IMR-90 (cell line): ENCODE data around the gene ADGRA1. TPM values are rescaled to one million over a fixed set of nuclear protein-coding genes. Genes with fewer than 3 reads are reported as not detected.
A peak's percentile ranks its signal among the peaks of the same experiment; 100 is the strongest.

ENCODE experiments used
- ATAC-seq: fragments of 200-7000 bp; cut with Tn5 transposase; 2 replicates; pipeline ENCODE4 v1.9.1; 2020; ENCODE audit warnings: low read depth, mild to moderate bottlenecking, moderate library complexity
- BruUV-seq: library from RNA; stranded (reverse); fragments of 400-500 nt; replicated peaks from 2 replicates; lab custom pipeline; 2021; lab: Mats Ljungman, UMichigan
- CTCF ChIA-PET: fragments of 300-600 bp; formaldehyde crosslinking; extraction: SDS; loops from one replicate; lab custom pipeline; 2021; ENCODE audit warnings: antibody characterized with exemption; lab: Yijun Ruan, JAX
- POLR2A ChIA-PET: fragments of 300-600 bp; sonication (Branson Sonifier 250); formaldehyde crosslinking; loops from one replicate; lab custom pipeline; 2022; ENCODE audit warnings: antibody characterized with exemption; ENCODE audit not compliant: unreplicated experiment; lab: Charles Lee
- DNase-seq: peaks from one replicate; pipeline ENCODE4 v3.0.0; 2013
- H2AFZ ChIP-seq: replicated peaks from 2 replicates; pipeline ENCODE3; 2013; ENCODE audit warnings: low read length, mild to moderate bottlenecking; ENCODE audit not compliant: poor library complexity
- H2AK5ac ChIP-seq: 2 replicates; pipeline ENCODE4 v1.6.1; 2013; ENCODE audit warnings: low read depth, low read length, inconsistent platforms
- H2AK9ac ChIP-seq: replicated peaks from 2 replicates; pipeline ENCODE3; 2013; ENCODE audit warnings: mild to moderate bottlenecking, low read depth, low read length, moderate library complexity; ENCODE audit not compliant: poor library complexity
- H2BK120ac ChIP-seq: 2 replicates; pipeline ENCODE4 v1.6.1; 2013; ENCODE audit warnings: low read depth, low read length, inconsistent platforms
- H2BK15ac ChIP-seq: 3 replicates; pipeline ENCODE4 v1.6.1; 2013; ENCODE audit warnings: low read depth, low read length, inconsistent platforms
- H2BK20ac ChIP-seq: 2 replicates; pipeline ENCODE4 v1.6.1; 2013; ENCODE audit warnings: low read depth, mild to moderate bottlenecking, inconsistent platforms, low read length, moderate library complexity
- H2BK5ac ChIP-seq: 2 replicates; pipeline ENCODE4 v1.6.1; 2013; ENCODE audit warnings: mild to moderate bottlenecking, low read depth, low read length, inconsistent platforms; ENCODE audit not compliant: poor library complexity, severe bottlenecking
- H3K14ac ChIP-seq: replicated peaks from 2 replicates; pipeline ENCODE4 v1.6.1; 2013; ENCODE audit warnings: low read depth, low read length, inconsistent platforms
- H3K18ac ChIP-seq: 2 replicates; pipeline ENCODE4 v1.6.1; 2013; ENCODE audit warnings: low read depth, low read length, control low read depth
- H3K23ac ChIP-seq: 2 replicates; pipeline ENCODE4 v1.6.1; 2013; ENCODE audit warnings: low read depth, low read length, inconsistent platforms
- H3K27ac ChIP-seq: 2 replicates; pipeline ENCODE4 v1.5.1; 2013; ENCODE audit warnings: mild to moderate bottlenecking, control low read depth, low read length; ENCODE audit not compliant: insufficient read depth
- H3K27me3 ChIP-seq: 2 replicates; pipeline ENCODE4 v1.6.1; 2013; ENCODE audit warnings: low read length; ENCODE audit not compliant: control insufficient read depth, insufficient read depth
- H3K36me3 ChIP-seq: 2 replicates; pipeline ENCODE4 v1.6.1; 2013; ENCODE audit warnings: low read length, mixed read lengths; ENCODE audit not compliant: control insufficient read depth, insufficient read depth
- H3K4ac ChIP-seq: 2 replicates; pipeline ENCODE4 v1.6.1; 2013; ENCODE audit warnings: low read depth, low read length, inconsistent platforms
- H3K4me1 ChIP-seq: 2 replicates; pipeline ENCODE4 v1.6.1; 2013; ENCODE audit warnings: low read length, mixed read lengths; ENCODE audit not compliant: control insufficient read depth, insufficient read depth
- H3K4me2 ChIP-seq: 2 replicates; pipeline ENCODE4 v1.6.1; 2013; ENCODE audit warnings: low read depth, mild to moderate bottlenecking, control low read depth, low read length, moderate library complexity
- H3K4me3 ChIP-seq: 2 replicates; pipeline ENCODE4 v1.5.1; 2013; ENCODE audit warnings: low read depth, mild to moderate bottlenecking, control low read depth, low read length, moderate library complexity; ENCODE audit not compliant: insufficient read depth
- H3K56ac ChIP-seq: 2 replicates; pipeline ENCODE4 v1.6.1; 2013; ENCODE audit warnings: low read length, inconsistent platforms; ENCODE audit not compliant: insufficient read depth; ENCODE audit errors: extremely low read depth
- H3K79me1 ChIP-seq, 2 experiments: 2 replicates each; pipeline ENCODE4 v1.6.1; 2013; ENCODE audit warnings: low read length in 2 of 2, inconsistent platforms in 1 of 2, low read depth in 1 of 2
- H3K9ac ChIP-seq: 2 replicates; pipeline ENCODE4 v1.6.1; 2013; ENCODE audit warnings: low read depth, low read length, control low read depth
- H3K9me1 ChIP-seq: 2 replicates; pipeline ENCODE4 v1.6.1; 2013; ENCODE audit warnings: low read length, inconsistent platforms; ENCODE audit not compliant: insufficient read depth
- H3K9me3 ChIP-seq: 2 replicates; pipeline ENCODE4 v1.6.1; 2013; ENCODE audit warnings: low read length; ENCODE audit not compliant: control insufficient read depth, insufficient read depth
- H4K20me1 ChIP-seq: 2 replicates; pipeline ENCODE4 v1.6.1; 2013; ENCODE audit warnings: low read length, inconsistent platforms; ENCODE audit not compliant: insufficient read depth
- H4K5ac ChIP-seq: 2 replicates; pipeline ENCODE4 v1.6.1; 2013; ENCODE audit warnings: mild to moderate bottlenecking, low read depth, low read length, control low read depth
- H4K8ac ChIP-seq, 2 experiments: 2 replicates each; pipeline ENCODE4 v1.6.1; 2013; ENCODE audit warnings: low read depth in 2 of 2, low read length in 2 of 2, control low read depth in 1 of 2, inconsistent platforms in 1 of 2
- H4K91ac ChIP-seq: 2 replicates; pipeline ENCODE4 v1.6.1; 2013; ENCODE audit warnings: low read depth, low read length, inconsistent platforms; ENCODE audit not compliant: insufficient read depth
- CHD1 ChIP-seq: IDR thresholded peaks from 2 replicates; pipeline ENCODE4 v1.6.1; 2012; ENCODE audit warnings: low read depth, low read length, improper control_type of control experiment
- MAFK ChIP-seq: IDR thresholded peaks from 2 replicates; pipeline ENCODE4 v1.6.1; 2012; ENCODE audit warnings: low read depth, low read length, improper control_type of control experiment
- WGBS, 2 experiments: methylation state at CpG; one replicate each; pipeline versions ENCODE4 v1.1.5 to v1.1.7; 2013; ENCODE audit warnings: missing lambda C conversion rate in 2 of 2; ENCODE audit not compliant: insufficient read length in 1 of 2; ENCODE audit errors: extremely low coverage in 2 of 2; 5-methylcytosine and 5-hydroxymethylcytosine counted together
- dilution Hi-C: fragments of 300-500 bp; cut with HindIII; formaldehyde crosslinking; loops from one replicate; pipeline ENCODE4 v1.14.3; 2018; ENCODE audit warnings: low sequenced_read_pairs; ENCODE audit not compliant: unreplicated experiment
- in situ Hi-C: fragments of 300-500 bp; cut with MboI; formaldehyde crosslinking; loops from 3 replicates; pipeline ENCODE4 v1.14.3; 2019; ENCODE audit warnings: low sequenced_read_pairs, inconsistent platforms, mixed read lengths
- intact Hi-C: fragments of 100-400 bp; cut with micrococcal nuclease; formaldehyde crosslinking; loops from 2 replicates; pipeline ENCODE4 v1.10.0; 2022
- polyA plus RNA-seq, 3 experiments: library from polyadenylated mRNA; depleted of rRNA; stranded (reverse); fragments of >200 nt; gene quantifications; 2 replicates each; pipeline ENCODE4 v1.2.3, GENCODE V29; 2012; ENCODE audit warnings: low replicate concordance in 1 of 3
- total RNA-seq: library from RNA; depleted of rRNA; stranded (reverse); fragments of >200 nt; gene quantifications from 2 replicates; pipeline ENCODE4 v1.2.3, GENCODE V29; 2012

Gene ADGRA1
- total and polyA plus RNA-seq, 2 of the 4 experiments (the other 2 are of a cell fraction) = not detected

DNA sequence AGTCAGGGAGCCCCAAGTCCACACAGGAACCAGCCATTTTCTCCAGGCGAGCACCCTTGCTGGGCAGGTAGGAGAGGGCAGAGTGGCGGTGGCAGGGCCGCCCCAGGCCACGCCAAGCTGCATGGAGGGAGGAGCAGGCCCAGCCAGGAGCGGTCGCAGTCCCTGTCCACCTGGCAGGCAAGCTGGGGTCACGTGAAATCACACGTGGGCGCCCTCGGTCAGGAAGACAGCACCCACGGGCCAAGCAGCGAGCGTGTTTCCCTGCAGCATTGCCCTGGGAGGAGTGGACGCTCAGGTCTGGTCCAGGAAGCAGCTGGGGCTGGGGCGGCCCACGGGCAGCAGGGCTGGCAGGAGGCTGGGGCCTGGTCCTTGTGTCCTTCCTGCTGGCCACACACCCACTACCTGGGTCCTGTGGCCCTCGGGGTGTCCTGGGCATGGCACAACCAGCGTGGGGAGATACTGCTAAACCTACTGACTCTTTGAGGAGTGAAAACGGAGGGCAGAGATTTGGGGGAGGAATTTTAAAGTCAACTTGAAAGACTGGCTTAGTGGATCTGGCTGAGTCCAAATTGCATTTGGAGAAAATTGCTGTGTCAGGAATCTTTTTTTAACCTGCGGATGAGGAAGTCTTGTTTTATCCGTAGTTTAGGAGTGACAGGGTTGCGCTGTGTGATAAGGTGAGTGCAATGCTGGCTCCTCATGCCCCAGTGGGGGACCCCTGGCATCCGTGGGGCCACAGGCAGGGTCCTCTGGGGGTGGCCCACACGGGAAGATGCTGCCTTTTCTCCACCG, 12.2 kb upstream of the ADGRA1 start:
- Histone ChIP-seq H3K56ac (no peak overlapping the region), H3K9ac (no peak overlapping the region), H2AK5ac (no peak overlapping the region), H3K14ac (no peak overlapping the region), H2AK9ac (no peak overlapping the region), H4K20me1 (no peaks in the 10 kb centered on the region), H2BK120ac (no peak overlapping the region), H3K4ac (no peak overlapping the region), H2BK5ac (no peak overlapping the region), H3K4me3 (no peak overlapping the region), H3K9me3 (no peaks in the 10 kb centered on the region; the same call in none of the 2 replicates), H4K8ac (no peak overlapping the region), H3K27me3 (no peaks in the 10 kb centered on the region; the same call in 1 of the 2 replicates), H3K27ac (no peak overlapping the region), H3K36me3 (no peaks in the 10 kb centered on the region), H3K4me1 (no peaks in the 10 kb centered on the region), H4K91ac (no peak overlapping the region), H3K79me1 (no peaks in the 10 kb centered on the region), H2AFZ (no peak overlapping the region), H3K18ac (no peak overlapping the region), H3K23ac (no peak overlapping the region), H3K9me1 (no peaks in the 10 kb centered on the region), H2BK15ac (no peak overlapping the region), H4K5ac (no peak overlapping the region), H2BK20ac (no peak overlapping the region), H3K4me2 (no peak overlapping the region)
- POLR2A ChIA-PET = no interaction called here
- CTCF ChIA-PET = no interaction called here
- WGBS, 2 experiments = 58% methylated on average over 9 of the region's 25 CpGs; no CpG with 5 or more reads in 1 of the 2 experiments
- ATAC-seq = no peak
- DNase-seq = no peak
- intact Hi-C loops = no loop called here
- in situ Hi-C loops = no loop called here
- peak; percentile 62 for TF ChIP-seq MAFK
- no peak for TF ChIP-seq CHD1
- dilution Hi-C loops = no loop called here
- no TSS peak for BruUV-seq
